ENCODE data around the gene PKP3.
"Not testable (repeated sequence)": the region's sequence is repeated elsewhere in the genome, so short reads cannot be mapped to it uniquely, and the experiment has no call there.

The PKP3 gene

DNA sequence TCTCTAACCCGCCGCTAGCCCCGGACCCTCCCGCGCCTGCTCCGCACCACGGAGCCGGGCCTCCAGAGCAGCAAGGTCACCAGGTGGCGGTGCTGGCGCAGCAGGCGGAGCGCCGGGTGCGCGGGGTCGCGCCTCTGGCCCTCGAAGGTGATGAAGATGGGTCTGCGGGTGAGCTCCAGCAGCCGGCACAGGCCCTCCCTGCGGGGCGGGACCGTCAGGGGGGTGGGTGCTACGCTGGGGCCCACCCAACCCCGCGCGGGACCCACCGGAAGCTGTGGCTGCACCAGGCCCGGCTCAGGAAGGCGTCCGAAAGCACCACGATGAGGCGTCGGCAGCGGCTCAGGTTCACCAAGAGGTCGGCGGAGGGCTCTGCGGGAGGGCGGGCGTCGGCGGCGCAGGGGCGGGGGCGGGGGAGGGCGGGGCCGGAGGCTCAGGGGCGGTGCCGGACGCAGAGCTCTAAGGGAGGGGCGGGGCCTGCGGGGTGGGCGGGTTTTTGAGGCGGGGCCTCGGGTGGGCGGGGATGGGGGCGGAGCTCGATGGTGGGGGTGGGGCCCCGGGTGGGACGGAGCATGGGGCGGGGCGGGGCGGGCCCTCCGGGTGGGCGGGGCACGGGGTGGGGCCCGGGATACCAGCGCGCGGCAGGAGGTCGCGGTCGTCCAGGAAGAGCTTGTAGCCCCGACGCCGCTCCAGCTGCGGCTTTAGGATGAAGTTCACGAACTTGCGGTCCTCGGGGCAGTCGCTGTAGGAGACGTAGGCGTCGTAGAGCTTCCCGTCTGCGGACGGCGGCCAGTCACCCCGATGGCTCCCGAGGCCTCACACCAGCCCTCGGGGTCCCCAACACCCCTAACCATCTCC is 13.0 kb downstream of the PKP3 start:
- Histone ChIP-seq H3K27ac (no peak overlapping the region), H3K36me3 (no peaks in the 10 kb centered on the region)
- no peak for TF ChIP-seq CTCF (IDR thresholded peaks at IDR 0.05; ENCODE audit: low read depth, low read length)

GRCh38 chr11:407651-408123 is 13.7 kb downstream of the PKP3 start:
- H3K4me3 ChIP-seq (ENCODE audit: low read depth, low read length), result no peak overlapping the region
- no peak for DNase-seq
- TF ChIP-seq CTCF (IDR thresholded peaks at IDR 0.05; ENCODE audit: low read depth, low read length), result no peak
- H3K9me3 ChIP-seq (ENCODE audit: severe bottlenecking), result peaks cover 5% of the 10 kb centered on the region
- H3K36me3 ChIP-seq, result no peaks in the 10 kb centered on the region
- no peak overlapping the region for H3K27ac ChIP-seq
- no peaks in the 10 kb centered on the region for H3K27me3 ChIP-seq (ENCODE audit: insufficient read depth, low read depth, severe bottlenecking)

More for the DNA sequence above, 13.0 kb downstream of the PKP3 start:
- peaks cover 5% of the 10 kb centered on the region for H3K9me3 ChIP-seq (ENCODE audit: severe bottlenecking)
- no peaks in the 10 kb centered on the region for H3K27me3 ChIP-seq (ENCODE audit: insufficient read depth, low read depth, severe bottlenecking)
- DNase-seq, result no peak
- H3K4me3 ChIP-seq (ENCODE audit: low read depth, low read length), result no peak overlapping the region

GRCh38 chr11:408154-409007 is 14.4 kb downstream of the PKP3 start:
- H3K36me3 ChIP-seq, result no peaks in the 10 kb centered on the region
- H3K27ac ChIP-seq, result no peak overlapping the region
- H3K9me3 ChIP-seq (ENCODE audit: severe bottlenecking), result peaks cover 5% of the 10 kb centered on the region
- no peak for DNase-seq
- no peak for TF ChIP-seq CTCF (IDR thresholded peaks at IDR 0.05; ENCODE audit: low read depth, low read length)
- H3K4me3 ChIP-seq (ENCODE audit: low read depth, low read length), result no peak overlapping the region
- peaks cover 2% of the 10 kb centered on the region for H3K27me3 ChIP-seq (ENCODE audit: insufficient read depth, low read depth, severe bottlenecking)

DNA sequence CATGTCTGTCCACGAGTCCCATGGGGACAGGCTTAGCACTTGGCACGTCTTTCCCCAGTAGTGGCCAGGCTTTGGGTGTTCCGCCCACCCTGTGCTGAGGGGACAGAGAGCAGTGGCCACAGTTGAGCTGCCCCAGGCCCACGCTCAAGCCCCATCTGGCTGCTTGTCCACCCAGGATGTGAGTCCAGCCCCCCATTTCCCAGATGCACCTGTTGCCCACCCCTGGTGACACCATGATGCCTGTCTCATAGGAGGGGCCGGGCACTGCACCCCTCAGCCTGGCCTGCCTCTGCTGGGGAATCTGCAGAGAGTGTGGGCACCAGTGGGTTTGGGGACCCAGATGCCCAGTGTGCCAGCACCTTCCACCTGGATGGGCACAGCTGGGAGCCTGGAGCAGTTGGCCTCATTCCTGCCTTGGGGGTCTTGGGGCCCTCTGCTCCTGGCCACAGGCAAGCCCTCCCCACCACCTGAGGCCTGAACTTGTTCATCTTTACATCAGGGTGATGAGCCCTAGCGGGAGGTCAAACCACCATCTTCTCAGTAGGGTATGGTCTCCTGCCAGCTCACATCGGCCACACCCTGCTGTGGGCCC is 15.1 kb downstream of the PKP3 start:
- Histone ChIP-seq H3K27me3 (ENCODE audit: insufficient read depth, low read depth, severe bottlenecking) (peaks cover 2% of the 10 kb centered on the region), H3K9me3 (ENCODE audit: severe bottlenecking) (peaks cover 5% of the 10 kb centered on the region), H3K27ac (no peak overlapping the region), H3K36me3 (no peaks in the 10 kb centered on the region), H3K4me3 (ENCODE audit: low read depth, low read length) (no peak overlapping the region)
- TF ChIP-seq CTCF (IDR thresholded peaks at IDR 0.05; ENCODE audit: low read depth, low read length), result no peak
- DNase-seq, result no peak

DNA sequence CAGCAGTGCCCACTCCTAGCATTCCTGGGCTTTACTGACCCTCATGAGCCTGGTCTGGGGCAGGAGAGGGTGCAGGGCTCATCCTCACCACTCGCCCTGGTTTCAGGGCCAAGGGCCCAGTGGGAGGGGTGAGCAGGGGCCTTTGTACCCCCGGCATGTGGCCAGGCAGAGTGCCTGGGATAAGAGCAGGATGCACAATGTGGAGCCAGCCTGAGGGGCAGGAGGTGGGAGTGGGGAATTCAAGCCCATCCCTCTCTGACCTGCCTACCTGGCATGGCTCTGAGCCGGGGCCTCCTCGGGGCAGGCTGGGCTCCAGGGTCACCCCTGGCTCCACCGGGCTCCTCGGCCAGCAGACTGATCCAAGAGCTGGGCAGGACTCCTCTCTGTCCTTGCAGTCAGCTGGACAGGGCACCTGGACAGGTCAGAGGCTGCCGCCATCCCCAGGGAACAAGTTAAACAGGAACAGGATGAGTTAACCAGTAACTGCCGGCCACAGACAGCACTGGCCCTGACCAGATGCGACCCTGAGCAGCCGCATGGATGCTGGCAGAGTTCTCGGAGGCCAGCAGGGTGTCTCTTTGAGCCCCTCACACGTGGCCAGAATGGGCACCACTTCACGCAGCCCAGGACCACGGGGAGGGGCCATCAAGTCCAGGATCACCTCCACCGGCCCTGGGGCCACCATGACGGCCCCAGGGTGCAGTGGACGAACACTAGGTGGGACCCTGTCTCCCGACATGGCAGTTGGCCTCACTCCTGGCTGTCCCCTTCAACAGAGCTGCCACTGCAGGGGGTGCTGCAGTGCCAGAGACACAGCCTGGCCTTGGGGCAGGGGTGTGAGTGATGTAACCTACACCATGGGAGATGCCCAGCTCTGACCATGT is 15.8 kb downstream of the PKP3 start:
- DNase-seq, result no peak
- TF ChIP-seq CTCF (IDR thresholded peaks at IDR 0.05; ENCODE audit: low read depth, low read length), result no peak; the same call in 1 of the 2 replicates
- Histone ChIP-seq H3K4me3 (ENCODE audit: low read depth, low read length) (no peak overlapping the region), H3K9me3 (ENCODE audit: severe bottlenecking) (peaks cover 5% of the 10 kb centered on the region), H3K27me3 (ENCODE audit: insufficient read depth, low read depth, severe bottlenecking) (peaks cover 2% of the 10 kb centered on the region), H3K36me3 (no peaks in the 10 kb centered on the region), H3K27ac (no peak overlapping the region)

GRCh38 chr11:410711-411110 is 16.7 kb downstream of the PKP3 start:
- not testable (repeated sequence) for H3K27ac ChIP-seq; H3K4me3 ChIP-seq (ENCODE audit: low read depth, low read length); DNase-seq; H3K9me3 ChIP-seq (ENCODE audit: severe bottlenecking); H3K36me3 ChIP-seq; H3K27me3 ChIP-seq (ENCODE audit: insufficient read depth, low read depth, severe bottlenecking)

GRCh38 chr11:411520-411919 is 17.5 kb downstream of the PKP3 start:
- H3K9me3 ChIP-seq (ENCODE audit: severe bottlenecking), result not testable (repeated sequence)

More at GRCh38 chr11:411520-411919, 17.5 kb downstream of the PKP3 start:
- H3K36me3 ChIP-seq; H3K4me3 ChIP-seq (ENCODE audit: low read depth, low read length); H3K27ac ChIP-seq; DNase-seq: not testable (repeated sequence)
- H3K27me3 ChIP-seq (ENCODE audit: insufficient read depth, low read depth, severe bottlenecking), result peaks cover 12% of the 10 kb centered on the region

Data from WERI-Rb-1 (cell line).